AML-193 (cell line): ENCODE measurements around the gene FST.

Experiments used
- DNase-seq, 2 experiments: peaks; one replicate each; lab custom pipeline; 2025; lab: John Stamatoyannopoulos, UW

The FST gene

DNA sequence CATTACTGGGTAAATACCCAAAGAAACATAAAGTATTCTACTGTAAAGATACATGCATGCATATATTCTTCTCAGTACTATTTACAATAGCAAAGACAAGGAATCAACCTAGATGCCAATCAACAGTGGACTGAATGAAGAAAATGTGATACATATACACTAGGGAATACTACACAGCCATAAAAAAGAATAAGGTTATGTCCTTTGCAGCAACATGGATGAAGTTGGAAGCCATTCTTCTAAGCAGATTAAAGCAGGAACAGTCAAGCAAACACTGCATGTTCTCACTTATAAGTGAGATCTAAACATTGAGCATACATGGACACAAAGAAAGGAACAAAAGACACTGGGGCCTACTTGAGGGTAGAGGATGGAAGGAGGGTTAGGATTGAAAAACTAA, 40.4 kb downstream of the FST start:
- DNase-seq = no peak
